PC-9 (cell line): Measurements from ENCODE around the gene BUD23. TPM values are rescaled to one million over a fixed set of nuclear protein-coding genes. Genes with fewer than 3 reads are reported as not detected.
A peak's percentile ranks its signal among the peaks of the same experiment; 100 is the strongest.
"Not testable (repeated sequence)": the region's sequence is repeated elsewhere in the genome, so short reads cannot be mapped to it uniquely, and the experiment has no call there.

ENCODE experiments used
- BruUV-seq: library from RNA; stranded (reverse); fragments of 400-500 nt; replicated peaks from 2 replicates; lab custom pipeline; 2021; lab: Mats Ljungman, UMichigan
- CTCF ChIA-PET: fragments of 300-600 bp; sonication (Branson Sonifier 250); formaldehyde crosslinking; loops from one replicate; lab custom pipeline; 2022; ENCODE audit warnings: antibody characterized with exemption; lab: Charles Lee
- POLR2A ChIA-PET: fragments of 300-600 bp; sonication (Branson Sonifier 250); formaldehyde crosslinking; loops from one replicate; lab custom pipeline; 2022; ENCODE audit warnings: antibody characterized with exemption; ENCODE audit not compliant: unreplicated experiment; lab: Charles Lee
- DNase-seq, 2 experiments: peaks; one replicate each; pipeline versions ENCODE4 v3.0.0 to v3.0.0-alpha.2; 2015 to 2022; ENCODE audit warnings: mixed read lengths in 1 of 2
- H2AFZ ChIP-seq: fragments of 200-600 bp; sonication (generic); 2 replicates; pipeline ENCODE4 v1.8.1; 2017; ENCODE audit warnings: antibody characterized with exemption
- H3F3A ChIP-seq: fragments of 200-600 bp; sonication (generic); 2 replicates; pipeline ENCODE4 v1.8.1; 2017; ENCODE audit warnings: antibody characterized with exemption, mild to moderate bottlenecking, low read depth; ENCODE audit not compliant: insufficient read depth
- H3K27ac ChIP-seq: fragments of 200-600 bp; sonication (generic); 2 replicates; pipeline ENCODE4 v1.6.1; 2016; ENCODE audit warnings: mixed run types
- H3K27me3 ChIP-seq: fragments of 200-600 bp; sonication (generic); 2 replicates; pipeline ENCODE4 v1.6.1; 2016; ENCODE audit warnings: low read depth, mixed run types; ENCODE audit not compliant: insufficient read depth
- H3K36me3 ChIP-seq: fragments of 200-600 bp; sonication (generic); 2 replicates; pipeline ENCODE4 v1.6.1; 2016; ENCODE audit warnings: low read depth, mixed run types
- H3K4me1 ChIP-seq: fragments of 200-600 bp; sonication (generic); replicated peaks from 2 replicates; pipeline ENCODE4 v1.6.1; 2016; ENCODE audit warnings: mixed run types; ENCODE audit not compliant: insufficient read depth
- H3K4me2 ChIP-seq: fragments of 200-600 bp; sonication (generic); 2 replicates; pipeline ENCODE4 v1.6.1; 2017; ENCODE audit warnings: mixed run types
- H3K4me3 ChIP-seq: fragments of 200-600 bp; sonication (generic); 2 replicates; pipeline ENCODE4 v1.6.1; 2016; ENCODE audit warnings: mixed run types
- H3K79me2 ChIP-seq: fragments of 200-600 bp; sonication (generic); 2 replicates; pipeline ENCODE4 v1.6.1; 2017; ENCODE audit warnings: low read depth, mixed run types
- H3K9me2 ChIP-seq: fragments of 200-600 bp; sonication (generic); 2 replicates; pipeline ENCODE4 v1.8.1; 2017; ENCODE audit warnings: mild to moderate bottlenecking; ENCODE audit not compliant: insufficient read depth
- H3K9me3 ChIP-seq: fragments of 200-600 bp; sonication (generic); 2 replicates; pipeline ENCODE4 v1.8.1; 2016; ENCODE audit warnings: low read depth; ENCODE audit not compliant: insufficient read depth
- H4K20me1 ChIP-seq: fragments of 200-600 bp; sonication (generic); 2 replicates; pipeline ENCODE4 v1.8.1; 2017; ENCODE audit not compliant: insufficient read depth
- EZH2 ChIP-seq: fragments of 200-600 bp; sonication (generic); IDR thresholded peaks from 2 replicates; pipeline ENCODE4 v1.8.0; 2017; ENCODE audit warnings: antibody characterized with exemption, low read depth
- intact Hi-C: fragments of 100-400 bp; cut with micrococcal nuclease; formaldehyde crosslinking; loops from one replicate; pipeline ENCODE4 v1.10.0; 2022; ENCODE audit not compliant: unreplicated experiment
- total RNA-seq: library from RNA; stranded (reverse); gene quantifications from 2 replicates; pipeline ENCODE4 v1.2.3, GENCODE V29; 2021
- TF ChIP-seq, protein P1 (sequence below): fragments of 200-600 bp; sonication (generic); conservative IDR thresholded peaks from 2 replicates; pipeline ENCODE4 v1.6.1; 2017; ENCODE audit warnings: mixed run types, antibody characterized with exemption, mild to moderate bottlenecking, moderate library complexity

Gene BUD23
- total RNA-seq, 1 experiment from 2014 or later = 122 TPM

GRCh38 chr7:73712773-73713172, 29.4 kb downstream of the BUD23 start:
- intact Hi-C loops = no loop called here
- H3K79me2 ChIP-seq = peaks cover 85% of the 10 kb centered on the region
- H3K27me3 ChIP-seq = no peaks in the 10 kb centered on the region
- peaks cover 74% of the 10 kb centered on the region for H3F3A ChIP-seq
- no peak overlapping the region for H3K27ac ChIP-seq
- H3K4me2 ChIP-seq = no peak overlapping the region
- H2AFZ ChIP-seq = no peak overlapping the region
- no peak for DNase-seq
- no peaks in the 10 kb centered on the region for H3K9me2 ChIP-seq
- BruUV-seq = no TSS peak
- peaks cover 44% of the 10 kb centered on the region for H3K4me1 ChIP-seq
- POLR2A ChIA-PET = no interaction called here
- peaks cover 65% of the 10 kb centered on the region for H4K20me1 ChIP-seq
- CTCF ChIA-PET = no interaction called here
- H3K9me3 ChIP-seq = no peaks in the 10 kb centered on the region
- H3K36me3 ChIP-seq = peaks cover 17% of the 10 kb centered on the region
- H3K4me3 ChIP-seq = no peak overlapping the region
- no peak for TF ChIP-seq EZH2
- TF ChIP-seq, protein P1, sequence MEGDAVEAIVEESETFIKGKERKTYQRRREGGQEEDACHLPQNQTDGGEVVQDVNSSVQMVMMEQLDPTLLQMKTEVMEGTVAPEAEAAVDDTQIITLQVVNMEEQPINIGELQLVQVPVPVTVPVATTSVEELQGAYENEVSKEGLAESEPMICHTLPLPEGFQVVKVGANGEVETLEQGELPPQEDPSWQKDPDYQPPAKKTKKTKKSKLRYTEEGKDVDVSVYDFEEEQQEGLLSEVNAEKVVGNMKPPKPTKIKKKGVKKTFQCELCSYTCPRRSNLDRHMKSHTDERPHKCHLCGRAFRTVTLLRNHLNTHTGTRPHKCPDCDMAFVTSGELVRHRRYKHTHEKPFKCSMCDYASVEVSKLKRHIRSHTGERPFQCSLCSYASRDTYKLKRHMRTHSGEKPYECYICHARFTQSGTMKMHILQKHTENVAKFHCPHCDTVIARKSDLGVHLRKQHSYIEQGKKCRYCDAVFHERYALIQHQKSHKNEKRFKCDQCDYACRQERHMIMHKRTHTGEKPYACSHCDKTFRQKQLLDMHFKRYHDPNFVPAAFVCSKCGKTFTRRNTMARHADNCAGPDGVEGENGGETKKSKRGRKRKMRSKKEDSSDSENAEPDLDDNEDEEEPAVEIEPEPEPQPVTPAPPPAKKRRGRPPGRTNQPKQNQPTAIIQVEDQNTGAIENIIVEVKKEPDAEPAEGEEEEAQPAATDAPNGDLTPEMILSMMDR = no peak

DNA sequence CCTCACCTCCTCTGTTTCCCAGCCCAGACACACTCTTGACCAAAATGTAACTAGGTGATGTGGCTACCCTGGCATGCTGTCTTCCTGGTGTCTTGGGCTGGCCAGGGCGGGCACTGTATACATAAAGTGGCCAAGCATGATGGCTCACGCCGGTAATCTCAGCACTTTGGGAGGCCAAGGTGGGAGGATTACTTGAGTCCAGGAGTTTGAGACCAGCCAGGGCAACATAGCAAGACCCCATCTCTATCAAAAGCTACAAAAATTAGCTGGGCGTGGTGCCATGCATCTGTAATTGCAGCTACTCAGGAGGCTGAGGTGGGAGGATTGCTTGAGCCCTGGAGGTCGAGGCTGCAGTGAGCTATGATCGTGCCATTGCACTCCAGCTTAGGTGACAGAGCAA, 29.9 kb downstream of the BUD23 start:
- H2AFZ ChIP-seq, H3K9me2 ChIP-seq, POLR2A ChIA-PET, H3K27ac ChIP-seq, BruUV-seq, DNase-seq, H3K4me2 ChIP-seq, H3K27me3 ChIP-seq, CTCF ChIA-PET, H3K9me3 ChIP-seq, H3K4me3 ChIP-seq, intact Hi-C loops: not testable (repeated sequence)
- Histone ChIP-seq H3K79me2 (peaks cover 90% of the 10 kb centered on the region), H4K20me1 (peaks cover 64% of the 10 kb centered on the region), H3K36me3 (peaks cover 16% of the 10 kb centered on the region), H3F3A (peaks cover 74% of the 10 kb centered on the region), H3K4me1 (peaks cover 45% of the 10 kb centered on the region)

- Histone ChIP-seq H3K36me3 (peaks cover 14% of the 10 kb centered on the region), H3K4me3 (peak overlapping the region; percentile 7; the same call in 1 of the 2 replicates), H3K9me3 (no peaks in the 10 kb centered on the region), H3K9me2 (no peaks in the 10 kb centered on the region), H3K4me2 (peak overlapping the region; percentile 89), H3K27ac (peak overlapping the region; percentile 61), H3K79me2 (peaks cover 79% of the 10 kb centered on the region), H3F3A (peaks cover 67% of the 10 kb centered on the region), H2AFZ (no peak overlapping the region), H4K20me1 (peaks cover 51% of the 10 kb centered on the region), H3K4me1 (peaks cover 42% of the 10 kb centered on the region), H3K27me3 (no peaks in the 10 kb centered on the region)
- TF ChIP-seq EZH2 = no peak
- TF ChIP-seq, protein P1 = no peak
- BruUV-seq = no TSS peak
- intact Hi-C loops = loop anchor here (1.0 to 5.0 kb wide), 5 partner anchors 8 to 193 kb away; partner anchors contain the start of genes BAZ1B, BUD23, DNAJC30 and VPS37D
- DNase-seq = peak; percentile 98 to 99
- ChIA-PET POLR2A (interaction anchor here (0.6 to 1.1 kb wide), 6 partner anchors 9 to 867 kb away, joined by 3 to 10 read pairs (median 6); partner anchors contain the start of gene LAT2), CTCF (interaction anchor here (0.6 kb wide), 1 partner anchor 85 kb away, joined by 5 read pairs; no protein-coding TSS in a partner anchor)
These were observed 32.4 kb downstream of the BUD23 start for GRCh38 chr7:73715648-73716317.
